ENCODE results near the gene SCLY.

The SCLY gene, protein sequence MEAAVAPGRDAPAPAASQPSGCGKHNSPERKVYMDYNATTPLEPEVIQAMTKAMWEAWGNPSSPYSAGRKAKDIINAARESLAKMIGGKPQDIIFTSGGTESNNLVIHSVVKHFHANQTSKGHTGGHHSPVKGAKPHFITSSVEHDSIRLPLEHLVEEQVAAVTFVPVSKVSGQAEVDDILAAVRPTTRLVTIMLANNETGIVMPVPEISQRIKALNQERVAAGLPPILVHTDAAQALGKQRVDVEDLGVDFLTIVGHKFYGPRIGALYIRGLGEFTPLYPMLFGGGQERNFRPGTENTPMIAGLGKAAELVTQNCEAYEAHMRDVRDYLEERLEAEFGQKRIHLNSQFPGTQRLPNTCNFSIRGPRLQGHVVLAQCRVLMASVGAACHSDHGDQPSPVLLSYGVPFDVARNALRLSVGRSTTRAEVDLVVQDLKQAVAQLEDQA

GRCh38 chr2:238060542-238061314 is at the start of gene SCLY:
Gene SCLY (plus strand): TSS chr2:238061001. CDS start chr2:238061055, 54 bp downstream.
- Histone ChIP-seq H3K9me3 (ENCODE audit: control insufficient read depth, insufficient read depth, low read depth, low read length) (no peaks in the 10 kb centered on the region), H3K4me1 (ENCODE audit: control insufficient read depth, insufficient read depth, low read length) (0 out of 2 replicates have a peak, but pooled peaks cover 6% of the 10 kb centered on the region), H3K27me3 (ENCODE audit: control insufficient read depth, insufficient read depth, low read length) (no peaks in the 10 kb centered on the region), H3K27ac (ENCODE audit: low read depth, low read length) (peak within 1 kb of the TSS; percentile 76), H3K9ac (ENCODE audit: low read length) (peak within 1 kb of the TSS; percentile 90), H3K4me3 (ENCODE audit: low read depth, low read length) (peak within 1 kb of the TSS; percentile 96), H3K36me3 (ENCODE audit: control insufficient read depth, insufficient read depth, low read length) (peaks cover 16% of the 10 kb centered on the region)

DNA sequence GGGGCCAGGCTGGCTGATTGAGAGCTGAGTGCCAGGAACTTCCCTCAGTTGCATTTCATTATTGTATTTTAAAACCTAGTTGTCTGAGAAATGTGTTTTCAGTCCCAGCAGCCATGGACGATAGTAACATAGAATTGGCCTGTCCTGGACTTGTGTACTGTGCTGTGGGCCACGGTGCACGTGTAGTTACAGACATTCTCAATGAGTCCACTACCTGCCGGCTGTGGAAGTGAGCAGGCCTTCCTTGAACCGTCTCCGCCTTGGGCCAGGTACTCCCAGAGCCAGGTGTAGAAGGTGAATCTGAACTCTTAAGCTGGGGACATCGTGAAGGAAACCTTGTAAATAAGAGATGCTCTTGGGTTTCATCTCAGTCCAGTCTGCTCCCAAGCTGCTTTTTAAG is 47.0 kb upstream of the SCLY start:
- no peaks in the 10 kb centered on the region for H3K4me1 ChIP-seq (ENCODE audit: control insufficient read depth, insufficient read depth, low read length)
- no peaks in the 10 kb centered on the region for H3K27me3 ChIP-seq (ENCODE audit: control insufficient read depth, insufficient read depth, low read length)
- no peak overlapping the region for H3K27ac ChIP-seq (ENCODE audit: low read depth, low read length)
- H3K9me3 ChIP-seq (ENCODE audit: control insufficient read depth, insufficient read depth, low read depth, low read length) = no peaks in the 10 kb centered on the region
- H3K4me3 ChIP-seq (ENCODE audit: low read depth, low read length) = no peak overlapping the region
- H3K9ac ChIP-seq (ENCODE audit: low read length) = no peak overlapping the region
- H3K36me3 ChIP-seq (ENCODE audit: control insufficient read depth, insufficient read depth, low read length) = peaks cover 13% of the 10 kb centered on the region; the same call in 1 of the 2 replicates

GRCh38 chr2:238015705-238016104 is 45.1 kb upstream of the SCLY start:
- no peaks in the 10 kb centered on the region for H3K4me1 ChIP-seq (ENCODE audit: control insufficient read depth, insufficient read depth, low read length)

DNA sequence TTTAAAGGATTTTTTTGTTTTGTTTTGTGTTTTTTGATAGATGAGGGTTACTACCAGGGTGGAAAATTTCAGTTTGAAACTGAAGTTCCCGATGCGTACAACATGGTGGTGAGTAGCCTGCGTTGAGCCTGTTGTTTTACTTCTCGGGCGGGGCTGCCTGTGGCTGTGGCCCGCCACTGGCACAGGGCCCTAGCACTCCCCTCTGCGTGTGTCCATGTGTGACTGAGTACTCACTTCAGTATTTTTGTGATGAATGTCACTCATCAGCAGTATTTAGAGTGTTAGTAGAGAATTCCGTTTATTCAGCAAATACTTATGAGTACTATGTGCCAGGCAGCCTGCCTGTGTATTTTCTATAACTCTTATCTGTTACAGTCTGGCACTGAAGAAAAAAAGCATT is 44.3 kb upstream of the SCLY start:
- Histone ChIP-seq H3K4me3 (ENCODE audit: low read depth, low read length) (no peak overlapping the region), H3K9ac (ENCODE audit: low read length) (no peak overlapping the region), H3K27ac (ENCODE audit: low read depth, low read length) (no peak overlapping the region), H3K27me3 (ENCODE audit: control insufficient read depth, insufficient read depth, low read length) (no peaks in the 10 kb centered on the region), H3K9me3 (ENCODE audit: control insufficient read depth, insufficient read depth, low read depth, low read length) (no peaks in the 10 kb centered on the region), H3K36me3 (ENCODE audit: control insufficient read depth, insufficient read depth, low read length) (peaks cover 22% of the 10 kb centered on the region), H3K4me1 (ENCODE audit: control insufficient read depth, insufficient read depth, low read length) (no peaks in the 10 kb centered on the region)

More at GRCh38 chr2:238015705-238016104, 45.1 kb upstream of the SCLY start:
- no peaks in the 10 kb centered on the region for H3K9me3 ChIP-seq (ENCODE audit: control insufficient read depth, insufficient read depth, low read depth, low read length)
- H3K36me3 ChIP-seq (ENCODE audit: control insufficient read depth, insufficient read depth, low read length) = peaks cover 14% of the 10 kb centered on the region
- H3K27ac ChIP-seq (ENCODE audit: low read depth, low read length) = no peak overlapping the region
- no peak overlapping the region for H3K4me3 ChIP-seq (ENCODE audit: low read depth, low read length)
- H3K27me3 ChIP-seq (ENCODE audit: control insufficient read depth, insufficient read depth, low read length) = no peaks in the 10 kb centered on the region
- H3K9ac ChIP-seq (ENCODE audit: low read length) = no peak overlapping the region

- H3K9ac ChIP-seq (ENCODE audit: low read length) = no peak overlapping the region
- H3K27ac ChIP-seq (ENCODE audit: low read depth, low read length) = no peak overlapping the region
- H3K27me3 ChIP-seq (ENCODE audit: control insufficient read depth, insufficient read depth, low read length) = no peaks in the 10 kb centered on the region
- H3K4me3 ChIP-seq (ENCODE audit: low read depth, low read length) = no peak overlapping the region
- H3K9me3 ChIP-seq (ENCODE audit: control insufficient read depth, insufficient read depth, low read depth, low read length) = no peaks in the 10 kb centered on the region
- H3K36me3 ChIP-seq (ENCODE audit: control insufficient read depth, insufficient read depth, low read length) = peaks cover 22% of the 10 kb centered on the region
- no peaks in the 10 kb centered on the region for H3K4me1 ChIP-seq (ENCODE audit: control insufficient read depth, insufficient read depth, low read length)
Observed at GRCh38 chr2:238019962-238020361, 40.8 kb upstream of the SCLY start.

DNA sequence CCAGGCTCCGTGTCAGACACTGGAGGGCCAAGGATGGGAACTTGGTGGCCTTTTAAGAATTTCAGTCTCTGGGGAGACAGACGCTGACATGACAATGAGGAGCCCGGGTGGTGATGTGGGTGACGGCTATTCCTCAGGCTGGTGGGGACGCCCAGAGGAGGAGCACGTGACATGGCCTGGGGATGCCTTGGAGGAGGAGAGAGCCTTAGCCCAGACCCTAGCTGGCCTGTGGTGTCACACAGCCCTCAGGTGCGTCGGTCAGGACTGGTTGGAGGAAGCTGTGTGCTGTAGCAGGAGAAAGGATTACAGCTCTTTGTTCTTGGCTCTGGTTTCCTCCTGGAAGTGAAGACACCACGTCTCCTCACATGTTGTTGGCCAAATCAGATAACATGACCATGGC is 40.0 kb upstream of the SCLY start:
- Histone ChIP-seq H3K4me1 (ENCODE audit: control insufficient read depth, insufficient read depth, low read length) (no peaks in the 10 kb centered on the region), H3K27ac (ENCODE audit: low read depth, low read length) (no peak overlapping the region), H3K9me3 (ENCODE audit: control insufficient read depth, insufficient read depth, low read depth, low read length) (no peaks in the 10 kb centered on the region), H3K9ac (ENCODE audit: low read length) (no peak overlapping the region), H3K36me3 (ENCODE audit: control insufficient read depth, insufficient read depth, low read length) (peaks cover 22% of the 10 kb centered on the region), H3K27me3 (ENCODE audit: control insufficient read depth, insufficient read depth, low read length) (no peaks in the 10 kb centered on the region), H3K4me3 (ENCODE audit: low read depth, low read length) (no peak overlapping the region)

DNA sequence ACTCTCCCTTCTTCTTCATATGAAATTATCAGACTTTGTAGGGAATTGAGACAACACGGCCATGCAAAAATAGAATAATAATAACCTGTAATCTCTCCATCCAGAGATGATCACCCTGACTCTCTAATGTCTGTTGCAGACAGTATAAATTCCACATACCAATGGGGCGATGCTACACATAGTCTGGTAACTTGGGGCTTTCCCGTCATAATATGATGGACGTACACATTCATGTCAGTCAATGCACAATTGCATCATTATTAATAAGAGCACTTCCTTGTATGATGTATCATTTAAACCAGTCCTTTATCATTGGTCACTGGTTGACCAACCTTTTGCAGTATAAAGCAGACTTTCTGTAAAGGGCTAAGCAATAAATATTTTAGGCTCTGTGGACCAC is 39.5 kb upstream of the SCLY start:
- H3K9me3 ChIP-seq (ENCODE audit: control insufficient read depth, insufficient read depth, low read depth, low read length) = no peaks in the 10 kb centered on the region
- H3K36me3 ChIP-seq (ENCODE audit: control insufficient read depth, insufficient read depth, low read length) = peaks cover 19% of the 10 kb centered on the region
- no peak overlapping the region for H3K27ac ChIP-seq (ENCODE audit: low read depth, low read length)
- no peak overlapping the region for H3K9ac ChIP-seq (ENCODE audit: low read length)
- no peaks in the 10 kb centered on the region for H3K4me1 ChIP-seq (ENCODE audit: control insufficient read depth, insufficient read depth, low read length)
- no peaks in the 10 kb centered on the region for H3K27me3 ChIP-seq (ENCODE audit: control insufficient read depth, insufficient read depth, low read length)
- no peak overlapping the region for H3K4me3 ChIP-seq (ENCODE audit: low read depth, low read length)

DNA sequence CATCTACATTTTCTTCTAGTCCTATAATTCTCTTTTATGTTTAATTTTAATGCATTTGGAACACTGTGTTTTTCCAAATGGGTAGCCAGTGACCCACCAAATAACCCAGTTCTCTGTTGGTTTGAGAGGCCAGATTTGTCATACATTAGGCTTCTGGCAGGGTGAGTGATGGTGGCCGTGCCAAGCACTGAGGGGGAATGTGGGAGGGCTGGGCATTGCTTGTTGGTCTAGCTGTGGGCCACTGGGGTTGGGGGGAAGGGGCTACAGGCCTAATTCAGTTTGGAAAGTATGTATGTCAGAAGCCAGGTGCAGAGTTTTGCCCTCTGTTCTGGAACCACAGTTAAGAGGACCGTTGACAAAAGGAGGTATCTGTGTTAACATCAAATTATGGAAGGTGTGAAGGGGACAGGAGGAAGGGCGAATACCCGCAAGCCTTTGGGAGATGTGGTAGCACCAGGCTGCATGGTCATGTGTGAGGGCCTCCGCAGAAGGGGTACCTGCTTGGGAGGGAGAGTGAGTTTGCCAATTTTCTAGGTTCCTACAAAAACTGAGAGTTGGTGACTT is 38.1 kb upstream of the SCLY start:
- H3K9me3 ChIP-seq (ENCODE audit: control insufficient read depth, insufficient read depth, low read depth, low read length) = no peaks in the 10 kb centered on the region
- H3K4me1 ChIP-seq (ENCODE audit: control insufficient read depth, insufficient read depth, low read length) = peaks cover 3% of the 10 kb centered on the region
- H3K27ac ChIP-seq (ENCODE audit: low read depth, low read length) = no peak overlapping the region
- peaks cover 18% of the 10 kb centered on the region for H3K36me3 ChIP-seq (ENCODE audit: control insufficient read depth, insufficient read depth, low read length)
- no peak overlapping the region for H3K9ac ChIP-seq (ENCODE audit: low read length)
- H3K4me3 ChIP-seq (ENCODE audit: low read depth, low read length) = no peak overlapping the region
- H3K27me3 ChIP-seq (ENCODE audit: control insufficient read depth, insufficient read depth, low read length) = no peaks in the 10 kb centered on the region

- H3K4me1 ChIP-seq (ENCODE audit: control insufficient read depth, insufficient read depth, low read length) = peaks cover 10% of the 10 kb centered on the region
- H3K9ac ChIP-seq (ENCODE audit: low read length) = no peak overlapping the region
- H3K27ac ChIP-seq (ENCODE audit: low read depth, low read length) = no peak overlapping the region
- no peak overlapping the region for H3K4me3 ChIP-seq (ENCODE audit: low read depth, low read length)
- H3K27me3 ChIP-seq (ENCODE audit: control insufficient read depth, insufficient read depth, low read length) = no peaks in the 10 kb centered on the region
- H3K9me3 ChIP-seq (ENCODE audit: control insufficient read depth, insufficient read depth, low read depth, low read length) = no peaks in the 10 kb centered on the region
- H3K36me3 ChIP-seq (ENCODE audit: control insufficient read depth, insufficient read depth, low read length) = peaks cover 13% of the 10 kb centered on the region; the same call in 1 of the 2 replicates
Observed at GRCh38 chr2:238023608-238024007, 37.2 kb upstream of the SCLY start.

- H3K27me3 ChIP-seq (ENCODE audit: control insufficient read depth, insufficient read depth, low read length) = no peaks in the 10 kb centered on the region
- H3K4me3 ChIP-seq (ENCODE audit: low read depth, low read length) = no peak overlapping the region
- no peak overlapping the region for H3K9ac ChIP-seq (ENCODE audit: low read length)
- no peaks in the 10 kb centered on the region for H3K9me3 ChIP-seq (ENCODE audit: control insufficient read depth, insufficient read depth, low read depth, low read length)
- H3K36me3 ChIP-seq (ENCODE audit: control insufficient read depth, insufficient read depth, low read length) = peaks cover 18% of the 10 kb centered on the region
- H3K27ac ChIP-seq (ENCODE audit: low read depth, low read length) = no peak overlapping the region
- peaks cover 10% of the 10 kb centered on the region for H3K4me1 ChIP-seq (ENCODE audit: control insufficient read depth, insufficient read depth, low read length)
Observed at GRCh38 chr2:238024986-238025385, 35.8 kb upstream of the SCLY start.

Data from HUES6 (cell line).